Fibroblast of lung (primary cell): ENCODE results near the gene RPS6KA2.

Experiments
- CTCF ChIP-seq, 2 donors: IDR thresholded peaks in 1 of 2; conservative IDR thresholded peaks in 1 of 2; 1 replicate in 1 of 2; 2 replicates in 1 of 2; pipeline ENCODE4 v1.5.1; 2011 to 2012; ENCODE audit warnings: low read length in 2 of 2, control low read depth in 1 of 2, inconsistent platforms in 1 of 2, low read depth in 1 of 2, mild to moderate bottlenecking in 1 of 2
- EZH2 ChIP-seq: IDR thresholded peaks from 2 replicates; pipeline ENCODE4 v1.5.1; 2012; ENCODE audit warnings: low read length, control low read depth, mild to moderate bottlenecking; ENCODE audit errors: missing control alignments

GRCh38 chr6:166501246-166501645 lies 125.8 kb downstream of the RPS6KA2 start:
- TF ChIP-seq CTCF (conservative IDR thresholded peaks at IDR 0.05 in 1 of 2, IDR thresholded peaks at IDR 0.05 in 1 of 2; ENCODE audit: low read depth in 1 of 2, low read length in 2 of 2) (no peak), EZH2 (no peak)
